ENCODE data around the gene OR2M5.

DNA sequence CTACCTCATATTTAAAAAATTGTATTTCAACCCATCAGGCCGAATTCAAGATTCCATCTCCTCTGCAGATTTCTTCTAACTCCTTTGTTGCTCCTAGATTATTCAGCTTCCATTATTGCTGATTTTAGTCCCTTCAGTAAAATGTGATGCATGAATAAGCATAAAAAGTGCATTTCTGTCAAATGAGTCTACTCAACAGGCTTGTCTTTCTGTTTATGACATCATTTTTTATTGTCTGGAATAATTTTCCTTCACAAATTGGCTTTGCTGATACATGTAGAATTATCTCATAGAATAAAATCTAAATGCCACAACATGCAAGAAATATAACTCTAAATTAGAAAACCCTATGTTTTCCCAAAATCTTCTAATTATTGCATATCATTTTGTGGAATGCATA lies 1.6 kb upstream of the OR2M5 start:
- TF ChIP-seq SPI1 (IDR thresholded peaks at IDR 0.05; ENCODE audit: borderline replicate concordance, insufficient read depth, low read depth, low read length) (no peak), SP1 (IDR thresholded peaks at IDR 0.05; ENCODE audit: low read depth, low read length) (no peak), SMC3 (IDR thresholded peaks at IDR 0.05; ENCODE audit: borderline replicate concordance, low read length) (no peak), RELA (IDR thresholded peaks at IDR 0.05; ENCODE audit: borderline replicate concordance, partially characterized antibody) (no peak), PBX3 (IDR thresholded peaks at IDR 0.05; ENCODE audit: insufficient replicate concordance, low read depth, low read length) (no peak), YY1 (IDR thresholded peaks at IDR 0.05; ENCODE audit: low read depth, low read length) (no peak), TAF1 (IDR thresholded peaks at IDR 0.05; ENCODE audit: borderline replicate concordance, low read depth, low read length) (no peak), POLR2A (IDR thresholded peaks at IDR 0.05; ENCODE audit: low read depth, low read length) (no peak), SUPT20H (IDR thresholded peaks at IDR 0.05; ENCODE audit: borderline replicate concordance, control insufficient read depth, low read depth, low read length) (no peak), HDGF (IDR thresholded peaks at IDR 0.05) (no peak)
- TF ChIP-seq, protein P1, sequence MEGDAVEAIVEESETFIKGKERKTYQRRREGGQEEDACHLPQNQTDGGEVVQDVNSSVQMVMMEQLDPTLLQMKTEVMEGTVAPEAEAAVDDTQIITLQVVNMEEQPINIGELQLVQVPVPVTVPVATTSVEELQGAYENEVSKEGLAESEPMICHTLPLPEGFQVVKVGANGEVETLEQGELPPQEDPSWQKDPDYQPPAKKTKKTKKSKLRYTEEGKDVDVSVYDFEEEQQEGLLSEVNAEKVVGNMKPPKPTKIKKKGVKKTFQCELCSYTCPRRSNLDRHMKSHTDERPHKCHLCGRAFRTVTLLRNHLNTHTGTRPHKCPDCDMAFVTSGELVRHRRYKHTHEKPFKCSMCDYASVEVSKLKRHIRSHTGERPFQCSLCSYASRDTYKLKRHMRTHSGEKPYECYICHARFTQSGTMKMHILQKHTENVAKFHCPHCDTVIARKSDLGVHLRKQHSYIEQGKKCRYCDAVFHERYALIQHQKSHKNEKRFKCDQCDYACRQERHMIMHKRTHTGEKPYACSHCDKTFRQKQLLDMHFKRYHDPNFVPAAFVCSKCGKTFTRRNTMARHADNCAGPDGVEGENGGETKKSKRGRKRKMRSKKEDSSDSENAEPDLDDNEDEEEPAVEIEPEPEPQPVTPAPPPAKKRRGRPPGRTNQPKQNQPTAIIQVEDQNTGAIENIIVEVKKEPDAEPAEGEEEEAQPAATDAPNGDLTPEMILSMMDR (IDR thresholded peaks at IDR 0.05 in 2 of 3, conservative IDR thresholded peaks at IDR 0.05 in 1 of 3; ENCODE audit: control insufficient read depth in 2 of 3, extremely low read depth in 1 of 3, insufficient read depth in 1 of 3, low read depth in 3 of 3, low read length in 3 of 3) = no peak
- TF ChIP-seq, protein P2, sequence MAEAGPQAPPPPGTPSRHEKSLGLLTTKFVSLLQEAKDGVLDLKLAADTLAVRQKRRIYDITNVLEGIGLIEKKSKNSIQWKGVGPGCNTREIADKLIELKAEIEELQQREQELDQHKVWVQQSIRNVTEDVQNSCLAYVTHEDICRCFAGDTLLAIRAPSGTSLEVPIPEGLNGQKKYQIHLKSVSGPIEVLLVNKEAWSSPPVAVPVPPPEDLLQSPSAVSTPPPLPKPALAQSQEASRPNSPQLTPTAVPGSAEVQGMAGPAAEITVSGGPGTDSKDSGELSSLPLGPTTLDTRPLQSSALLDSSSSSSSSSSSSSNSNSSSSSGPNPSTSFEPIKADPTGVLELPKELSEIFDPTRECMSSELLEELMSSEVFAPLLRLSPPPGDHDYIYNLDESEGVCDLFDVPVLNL (IDR thresholded peaks at IDR 0.05; ENCODE audit: low read depth, low read length) = no peak

Measured in GM12878 (cell line).